B cell (primary cell): ENCODE data around the gene C1R. TPM values are rescaled to one million over a fixed set of nuclear protein-coding genes. Genes with fewer than 3 reads are reported as not detected.

Experiments
- ATAC-seq: fragments of 200-7000 bp; cut with Tn5 transposase; one replicate; pipeline ENCODE4 v1.10.0; 2021; ENCODE audit warnings: low read depth, mild to moderate bottlenecking, moderate number of reproducible peaks, moderate library complexity
- CTCF ChIA-PET: fragments of 350-600 bp; sonication (Branson Sonifier 250); formaldehyde crosslinking; loops from one replicate; lab custom pipeline; 2021; ENCODE audit warnings: antibody characterized with exemption, inconsistent platforms; lab: Charles Lee
- POLR2A ChIA-PET: fragments of 350-600 bp; sonication (Branson Sonifier 250); formaldehyde crosslinking; loops from one replicate; lab custom pipeline; 2021; ENCODE audit warnings: antibody characterized with exemption; lab: Charles Lee
- DNase-seq: peaks from one replicate; pipeline ENCODE4 v3.0.0; 2013
- H2AFZ ChIP-seq: 2 replicates; pipeline ENCODE4 v1.6.1; 2012; ENCODE audit warnings: mild to moderate bottlenecking, low read depth, low read length; ENCODE audit not compliant: insufficient read depth, poor library complexity, severe bottlenecking
- H3K27ac ChIP-seq, 2 donors: 1 replicate in 1 of 2; 2 replicates in 1 of 2; pipeline ENCODE4 v1.5.1; 2012 to 2013; ENCODE audit warnings: low read length in 2 of 2, mild to moderate bottlenecking in 2 of 2, moderate library complexity in 1 of 2
- H3K27me3 ChIP-seq, 4 experiments: fragments of 200-600 bp in 1 of 4; sonication (generic) in 1 of 4; replicated peaks in 1 of 4; 1 replicate in 2 of 4; 2 replicates in 2 of 4; pipeline versions ENCODE4 v1.6.1 to v1.7.0; 2013 to 2016; ENCODE audit warnings: low read length in 3 of 4, mild to moderate bottlenecking in 2 of 4, mixed read lengths in 1 of 4, moderate library complexity in 1 of 4; ENCODE audit not compliant: insufficient read depth in 4 of 4, control insufficient read depth in 3 of 4; ENCODE audit errors: control extremely low read depth in 1 of 4
- H3K36me3 ChIP-seq, 2 experiments: replicated peaks in 1 of 2; 1 replicate in 1 of 2; 2 replicates in 1 of 2; pipeline versions ENCODE4 v1.6.1 to v1.7.1; 2013; ENCODE audit warnings: low read length in 1 of 2; ENCODE audit not compliant: insufficient read depth in 2 of 2, control insufficient read depth in 1 of 2; ENCODE audit errors: control extremely low read depth in 1 of 2, extremely low read depth in 1 of 2
- H3K4me1 ChIP-seq, 2 donors: fragments of 200-600 bp in 1 of 2; sonication (generic) in 1 of 2; 1 replicate in 1 of 2; 2 replicates in 1 of 2; pipeline versions ENCODE4 v1.5.1 to v1.6.1; 2013 to 2017; ENCODE audit warnings: low read length in 2 of 2; ENCODE audit not compliant: control insufficient read depth in 2 of 2, insufficient read depth in 2 of 2
- H3K4me2 ChIP-seq: replicated peaks from 2 replicates; pipeline ENCODE3; 2012; ENCODE audit warnings: mild to moderate bottlenecking, low read depth, low read length; ENCODE audit not compliant: poor library complexity, severe bottlenecking
- H3K4me3 ChIP-seq, 5 experiments: fragments of 200-600 bp in 1 of 5; sonication (generic) in 1 of 5; 1 replicate in 3 of 5; 2 replicates in 2 of 5; pipeline versions ENCODE4 v1.5.1 to v1.7.0; 2011 to 2016; ENCODE audit warnings: low read length in 4 of 5, mild to moderate bottlenecking in 4 of 5, low read depth in 2 of 5, control low read depth in 1 of 5, moderate library complexity in 1 of 5; ENCODE audit not compliant: insufficient read depth in 1 of 5; ENCODE audit errors: control extremely low read depth in 1 of 5, extremely low read depth in 1 of 5
- H3K79me2 ChIP-seq: fragments of 200-600 bp; sonication (generic); one replicate; pipeline ENCODE4 v1.6.0; 2016; ENCODE audit warnings: low read length; ENCODE audit not compliant: control insufficient read depth, insufficient read depth
- H3K9ac ChIP-seq: fragments of 200-600 bp; sonication (generic); 2 replicates; pipeline ENCODE4 v1.6.1; 2017; ENCODE audit warnings: mild to moderate bottlenecking, low read length, moderate library complexity
- H3K9me3 ChIP-seq, 3 donors: one replicate each; pipeline versions ENCODE4 v1.6.1 to v1.7.1; 2013; ENCODE audit warnings: low read length in 2 of 3; ENCODE audit not compliant: control insufficient read depth in 2 of 3, insufficient read depth in 1 of 3; ENCODE audit errors: control extremely low read depth in 1 of 3
- H4K20me1 ChIP-seq: 2 replicates; pipeline ENCODE4 v1.6.0; 2012; ENCODE audit warnings: mild to moderate bottlenecking, low read length; ENCODE audit not compliant: insufficient read depth, control insufficient read depth, poor library complexity, severe bottlenecking
- H3K27ac Mint-ChIP-seq: one replicate; pipeline ENCODE4 v1.8.0; 2021; ENCODE audit warnings: mixed read lengths
- H3K27me3 Mint-ChIP-seq: one replicate; pipeline ENCODE4 v1.8.0; 2021; ENCODE audit warnings: mixed read lengths
- H3K4me1 Mint-ChIP-seq: one replicate; pipeline ENCODE4 v1.8.0; 2021; ENCODE audit warnings: mixed read lengths
- H3K4me3 Mint-ChIP-seq: one replicate; pipeline ENCODE4 v1.8.0; 2021; ENCODE audit warnings: mixed read lengths
- H3K9me3 Mint-ChIP-seq: one replicate; pipeline ENCODE4 v1.8.0; 2022; ENCODE audit warnings: mixed read lengths; ENCODE audit not compliant: insufficient read depth
- CTCF ChIP-seq: fragments of 200-600 bp; IDR thresholded peaks from one replicate; pipeline ENCODE4 v1.8.0; 2022; ENCODE audit warnings: antibody characterized with exemption, mild to moderate bottlenecking
- EZH2 ChIP-seq: IDR thresholded peaks from 2 replicates; pipeline ENCODE4 v1.6.1; 2012; ENCODE audit warnings: borderline replicate concordance, low read depth, mild to moderate bottlenecking, moderate library complexity, low read length; ENCODE audit not compliant: insufficient read depth, poor library complexity, severe bottlenecking
- WGBS: methylation state at CpG from one replicate; pipeline ENCODE4 v1.1.5; 2013; ENCODE audit warnings: missing lambda C conversion rate; ENCODE audit not compliant: insufficient coverage; 5-methylcytosine and 5-hydroxymethylcytosine counted together
- intact Hi-C: fragments of 100-400 bp; cut with micrococcal nuclease; formaldehyde crosslinking; loops from one replicate; pipeline ENCODE4 v1.10.0; 2022
- polyA plus RNA-seq: library from polyadenylated mRNA; depleted of rRNA; stranded (reverse); fragments of >200 nt; gene quantifications from 2 replicates; pipeline ENCODE4 v1.2.3, GENCODE V29; 2012
- total RNA-seq, 2 donors: library from RNA; stranded (reverse); fragments of 120-200 nt in 1 of 2; gene quantifications; 1 replicate in 1 of 2; 2 replicates in 1 of 2; pipeline versions ENCODE4 v1.2.3 to v1.2.4, GENCODE V29; 2013 to 2022

Gene C1R
- total and polyA plus RNA-seq, 2 donors (not counting 1 experiment from before 2014, with no cell fraction given): 1.5 to 2.0 TPM

- H2AFZ ChIP-seq: no peak overlapping the region
- no peaks in the 10 kb centered on the region for H3K9me3 Mint-ChIP-seq
- TF ChIP-seq CTCF (no peak), EZH2 (no peak)
- H3K9me3 ChIP-seq: no peaks in the 10 kb centered on the region
- no peak overlapping the region for H3K4me3 ChIP-seq
- DNase-seq (no peak), ATAC-seq (no peak)
- no peak overlapping the region for H3K4me2 ChIP-seq
- H3K9ac ChIP-seq: no peak overlapping the region
- peaks cover under 1% of the 10 kb centered on the region in 2 donors for H3K4me1 ChIP-seq
- ChIA-PET CTCF (interaction anchor here (1.1 kb wide), 1 partner anchor 23 kb away, joined by 3 read pairs; no protein-coding TSS in a partner anchor), POLR2A (no interaction called here)
- H3K27me3 Mint-ChIP-seq: no peaks in the 10 kb centered on the region
- H4K20me1 ChIP-seq: no peaks in the 10 kb centered on the region
- intact Hi-C loops: no loop called here
- peaks cover 4% of the 10 kb centered on the region for H3K4me1 Mint-ChIP-seq
- H3K27me3 ChIP-seq: no peaks in the 10 kb centered on the region
- WGBS: 78% methylated on average over 5 of the region's 11 CpGs
- H3K4me3 Mint-ChIP-seq: no peak overlapping the region
- no peak overlapping the region for H3K27ac ChIP-seq
- H3K36me3 ChIP-seq: no peaks in the 10 kb centered on the region
- no peak overlapping the region for H3K27ac Mint-ChIP-seq
- no peaks in the 10 kb centered on the region for H3K79me2 ChIP-seq
These were observed 31.7 kb upstream of the C1R start for GRCh38 chr12:7123806-7124522.
